Lower leg skin (tissue), 4 donors: Measurements from ENCODE around the gene IDH3G. TPM values are rescaled to one million over a fixed set of nuclear protein-coding genes. Genes with fewer than 3 reads are reported as not detected.

Experiments
- DNase-seq, 2 donors: peaks; one replicate each; pipeline ENCODE4 v3.0.0-alpha.2; 2019; ENCODE audit warnings: low spot score in 2 of 2
- H3K4me3 ChIP-seq: fragments of 200-600 bp; sonication (generic); 2 replicates; pipeline ENCODE4 v1.5.1; 2017; ENCODE audit warnings: mild to moderate bottlenecking, low read depth; ENCODE audit not compliant: poor library complexity, severe bottlenecking
- CTCF ChIP-seq, 3 donors: fragments of 450-650 bp; IDR thresholded peaks; one replicate each; pipeline ENCODE4 v1.5.1; 2016; ENCODE audit warnings: antibody characterized with exemption in 3 of 3, mild to moderate bottlenecking in 3 of 3, moderate library complexity in 2 of 3
- POLR2A ChIP-seq, 2 donors: fragments of 450-650 bp; IDR thresholded peaks; one replicate each; pipeline ENCODE4 v1.6.1; 2016 to 2017; ENCODE audit warnings: antibody characterized with exemption in 2 of 2, mild to moderate bottlenecking in 1 of 2, moderate library complexity in 1 of 2
- WGBS, 2 donors: methylation state at CpG; one replicate each; pipeline ENCODE4 v1.1.5; 2018; 5-methylcytosine and 5-hydroxymethylcytosine counted together
- intact Hi-C: fragments of 100-400 bp; cut with DNase I; formaldehyde crosslinking; loops from one replicate; pipeline ENCODE4 v1.15.0; 2023; ENCODE audit warnings: low total_unique reads
- total RNA-seq, 4 donors: library from RNA; depleted of rRNA; stranded (reverse); fragments of >200 nt; gene quantifications; one replicate each; pipeline ENCODE4 v1.1.0, GENCODE V29; 2016

The IDH3G gene
- total RNA-seq, 4 donors from 2014 or later: 66.2 to 94.8 (median 76.1) TPM

GRCh38 chrX:153807976-153808375 lies 13.8 kb upstream of the IDH3G start:
- H3K4me3 ChIP-seq: no peak overlapping the region
- 91% methylated on average over 11 to 19 of the region's 19 CpGs for WGBS, 2 donors
- TF ChIP-seq CTCF (IDR thresholded peaks at IDR 0.05) (no peak), POLR2A (IDR thresholded peaks at IDR 0.05) (no peak)
- DNase-seq: no peak
- intact Hi-C loops: no loop called here

GRCh38 chrX:153806999-153807575 lies 12.9 kb upstream of the IDH3G start:
- intact Hi-C loops: no loop called here
- TF ChIP-seq POLR2A (IDR thresholded peaks at IDR 0.05) (no peak), CTCF (IDR thresholded peaks at IDR 0.05) (no peak)
- no peak for DNase-seq
- H3K4me3 ChIP-seq: no peak overlapping the region
- WGBS, 2 donors: 72 to 77% methylated on average over 9 to 28 of the region's 28 CpGs

GRCh38 chrX:153805436-153805835 lies 11.3 kb upstream of the IDH3G start:
- no peak overlapping the region for H3K4me3 ChIP-seq
- TF ChIP-seq CTCF (IDR thresholded peaks at IDR 0.05): no peak
- no peak for TF ChIP-seq POLR2A (IDR thresholded peaks at IDR 0.05)
- intact Hi-C loops: no loop called here
- 50 to 76% methylated on average over 1 to 13 of the region's 13 CpGs for WGBS, 2 donors
- no peak for DNase-seq

- no peak for DNase-seq
- TF ChIP-seq POLR2A (IDR thresholded peaks at IDR 0.05) (no peak), CTCF (IDR thresholded peaks at IDR 0.05) (no peak)
- H3K4me3 ChIP-seq: no peak overlapping the region
- 92 to 93% methylated on average over 8 to 25 of the region's 25 CpGs for WGBS, 2 donors
- intact Hi-C loops: no loop called here
Measured at GRCh38 chrX:153804621-153805020, 10.4 kb upstream of the IDH3G start.

- no peak for DNase-seq
- no peak overlapping the region for H3K4me3 ChIP-seq
- no peak for TF ChIP-seq CTCF (IDR thresholded peaks at IDR 0.05)
- no peak for TF ChIP-seq POLR2A (IDR thresholded peaks at IDR 0.05)
- intact Hi-C loops: no loop called here
- 95 to 96% methylated on average over 9 to 34 of the region's 34 CpGs for WGBS, 2 donors
Measured at GRCh38 chrX:153804100-153804595, 10.0 kb upstream of the IDH3G start.
